Measurements from ENCODE around the gene RSRC2. TPM values are rescaled to one million over a fixed set of nuclear protein-coding genes. Genes with fewer than 3 reads are reported as not detected.

The RSRC2 gene, protein sequence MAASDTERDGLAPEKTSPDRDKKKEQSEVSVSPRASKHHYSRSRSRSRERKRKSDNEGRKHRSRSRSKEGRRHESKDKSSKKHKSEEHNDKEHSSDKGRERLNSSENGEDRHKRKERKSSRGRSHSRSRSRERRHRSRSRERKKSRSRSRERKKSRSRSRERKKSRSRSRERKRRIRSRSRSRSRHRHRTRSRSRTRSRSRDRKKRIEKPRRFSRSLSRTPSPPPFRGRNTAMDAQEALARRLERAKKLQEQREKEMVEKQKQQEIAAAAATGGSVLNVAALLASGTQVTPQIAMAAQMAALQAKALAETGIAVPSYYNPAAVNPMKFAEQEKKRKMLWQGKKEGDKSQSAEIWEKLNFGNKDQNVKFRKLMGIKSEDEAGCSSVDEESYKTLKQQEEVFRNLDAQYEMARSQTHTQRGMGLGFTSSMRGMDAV
- 35.4 and 42.9 TPM in 2 replicates for total RNA-seq

GRCh38 chr12:122526683-122527477, at the start of gene RSRC2, which contains the start of gene KNTC1:
RSRC2 (minus strand) TSS chr12:122526936; CDS start chr12:122526853, 83 bp downstream.
KNTC1 (plus strand) TSS chr12:122527249; CDS start chr12:122530064, 2,815 bp downstream.

DNA sequence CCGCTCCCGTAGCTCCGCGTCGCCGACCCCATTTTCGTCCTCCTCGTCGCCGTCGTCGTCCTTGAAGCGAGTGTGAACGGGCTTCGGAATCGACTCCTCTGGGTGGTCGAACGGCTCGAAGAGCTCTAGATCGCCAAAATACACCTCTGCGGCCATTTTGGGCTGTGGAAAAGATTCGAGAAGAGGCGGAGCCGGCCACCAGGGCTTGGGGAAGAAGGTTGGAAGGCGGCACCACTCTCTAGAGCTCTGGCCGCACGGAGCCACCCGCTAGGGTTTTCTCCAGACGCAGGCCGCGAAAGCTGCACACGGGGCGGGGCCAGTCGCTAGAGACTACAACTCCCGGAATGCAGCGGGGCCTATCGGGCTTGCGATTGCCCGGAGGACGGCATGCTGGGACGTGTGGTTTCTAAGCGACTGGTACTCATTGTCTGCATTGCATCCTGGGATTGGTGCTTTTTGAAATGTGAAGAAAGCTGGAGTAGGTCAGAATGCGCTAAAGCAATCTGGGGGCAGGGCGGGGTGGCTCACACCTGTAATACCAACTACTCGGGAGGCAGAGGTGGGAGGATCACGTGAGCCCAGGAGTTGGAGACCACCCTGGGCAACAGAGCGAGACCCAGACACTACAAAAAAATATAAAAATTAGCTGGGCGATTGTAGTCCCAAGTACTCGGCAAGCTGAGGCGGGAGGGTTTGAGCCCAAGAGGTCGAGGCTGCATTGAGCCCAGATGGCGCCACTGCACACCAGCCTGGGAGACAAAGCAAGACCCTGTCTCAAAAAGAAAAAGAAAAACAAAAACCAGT, 25.8 kb downstream of the RSRC2 start, which contains the start of gene ZCCHC8:
TSS of gene ZCCHC8 (minus strand) at position 248 of the 804 bp plus-strand sequence. CDS start at position 156, 92 bp downstream.

Other genes with a start within 250 kb of the RSRC2 start
- 47.6 and 48.8 TPM in 2 replicates for gene CLIP1, start 104.3 kb downstream of the RSRC2 start, total RNA-seq
- 10.6 and 10.7 TPM in 2 replicates for gene ZCCHC8, start 26.0 kb downstream of the RSRC2 start, total RNA-seq
- 6.0 and 13.4 TPM in 2 replicates for gene KNTC1, start 313 bp upstream of the RSRC2 start, total RNA-seq
- not detected in 2 replicates for gene HCAR2, start 176.4 kb upstream of the RSRC2 start, total RNA-seq
- gene HCAR3, start 189.9 kb upstream of the RSRC2 start, total RNA-seq: not detected in 2 replicates
- gene HCAR1, start 203.9 kb upstream of the RSRC2 start, total RNA-seq: under 0.01 and 0.17 TPM in 2 replicates
- gene DENR, start 225.9 kb upstream of the RSRC2 start, total RNA-seq: 20.2 and 36.1 TPM in 2 replicates
- 0.47 and 1.3 TPM in 2 replicates for gene CCDC62, start 247.6 kb upstream of the RSRC2 start, total RNA-seq